ENCODE data around the gene LONP2. TPM values are rescaled to one million over a fixed set of nuclear protein-coding genes. Genes with fewer than 3 reads are reported as not detected.

Gene LONP2
- total and polyA plus RNA-seq, 9 of the 15 experiments (the other 6 are each of a cell fraction or from before 2014, with no cell fraction given), result 8.1 to 41.2 (median 25.6) TPM

DNA sequence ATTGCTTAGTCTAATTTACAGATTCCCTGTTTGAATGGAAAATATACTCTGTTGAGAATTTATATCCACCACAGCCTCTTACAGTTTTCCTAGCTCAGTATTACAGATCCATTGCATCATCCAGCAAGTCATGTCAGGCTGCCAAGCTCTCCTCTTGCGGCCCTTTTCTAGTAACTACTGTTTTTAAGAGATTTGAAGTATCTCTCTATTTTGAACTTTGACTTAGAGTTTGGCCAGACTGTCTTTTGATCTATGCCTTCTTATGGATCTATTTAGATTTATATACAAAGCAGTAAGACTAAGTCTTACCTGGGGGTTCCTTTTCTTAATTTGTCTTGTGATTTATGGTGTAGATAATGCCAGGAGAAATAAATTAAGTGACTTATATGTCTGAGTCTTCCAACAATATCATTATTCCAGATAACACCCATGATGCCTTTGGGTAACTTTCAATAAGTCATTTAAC lies 56.3 kb downstream of the LONP2 start (continued):
- TF ChIP-seq BMI1 (IDR thresholded peaks at IDR 0.05; ENCODE audit: low read length), result no peak
- no peak for TF ChIP-seq SRSF3 (IDR thresholded peaks at IDR 0.05; ENCODE audit: insufficient read depth, low read length)
- no peak for TF ChIP-seq ZNF561 (CRISPR knock-in tag; conservative IDR thresholded peaks at IDR 0.05)
- TF ChIP-seq GTF3C2 (IDR thresholded peaks at IDR 0.05; ENCODE audit: borderline replicate concordance, extremely low read depth, insufficient read length), result no peak
- TF ChIP-seq ZNF76 (CRISPR knock-in tag; IDR thresholded peaks at IDR 0.05; ENCODE audit: borderline replicate concordance), result peak; percentile 78
- TF ChIP-seq RHOXF2B (CRISPR knock-in tag; conservative IDR thresholded peaks at IDR 0.05), result 0 out of 2 replicates have a peak, but pooled peaks have one; percentile 40
- no peak for TF ChIP-seq POLR3A (IDR thresholded peaks at IDR 0.05; ENCODE audit: borderline replicate concordance, extremely low read depth, insufficient read depth, insufficient read length)
- TF ChIP-seq GMEB1 (CRISPR knock-in tag; IDR thresholded peaks at IDR 0.05), result peak; percentile 53
- no peak for TF ChIP-seq ZNF143 (CRISPR knock-in tag; IDR thresholded peaks at IDR 0.05)
- TF ChIP-seq TSC22D4 (tag; IDR thresholded peaks at IDR 0.05), result no peak
- TF ChIP-seq ETV1 (tag; conservative IDR thresholded peaks at IDR 0.05; ENCODE audit: low read depth), result no peak
- no peak for TF ChIP-seq ZNF146 (CRISPR knock-in tag; IDR thresholded peaks at IDR 0.05; ENCODE audit: unreplicated experiment)
- TF ChIP-seq SMAD4 (CRISPR knock-in tag; conservative IDR thresholded peaks at IDR 0.05), result peak; percentile 91
- no peak for TF ChIP-seq RNF2 (IDR thresholded peaks at IDR 0.05)
- peak; percentile 83 for TF ChIP-seq ZNF239 (CRISPR knock-in tag; IDR thresholded peaks at IDR 0.05)
- TF ChIP-seq ZNF263 (CRISPR knock-in tag; IDR thresholded peaks at IDR 0.05; ENCODE audit: borderline replicate concordance), result no peak
- TF ChIP-seq KAT7 (CRISPR knock-in tag; IDR thresholded peaks at IDR 0.05; ENCODE audit: borderline replicate concordance), result no peak
- TF ChIP-seq PTBP1 (IDR thresholded peaks at IDR 0.05; ENCODE audit: low read depth, low read length), result no peak
- TF ChIP-seq BRD9 (IDR thresholded peaks at IDR 0.05; ENCODE audit: low read depth, partially characterized antibody), result peak; percentile 95
- no peak for TF ChIP-seq FOS (IDR thresholded peaks at IDR 0.05; ENCODE audit: extremely low read depth, insufficient read length)
- TF ChIP-seq, protein P1, sequence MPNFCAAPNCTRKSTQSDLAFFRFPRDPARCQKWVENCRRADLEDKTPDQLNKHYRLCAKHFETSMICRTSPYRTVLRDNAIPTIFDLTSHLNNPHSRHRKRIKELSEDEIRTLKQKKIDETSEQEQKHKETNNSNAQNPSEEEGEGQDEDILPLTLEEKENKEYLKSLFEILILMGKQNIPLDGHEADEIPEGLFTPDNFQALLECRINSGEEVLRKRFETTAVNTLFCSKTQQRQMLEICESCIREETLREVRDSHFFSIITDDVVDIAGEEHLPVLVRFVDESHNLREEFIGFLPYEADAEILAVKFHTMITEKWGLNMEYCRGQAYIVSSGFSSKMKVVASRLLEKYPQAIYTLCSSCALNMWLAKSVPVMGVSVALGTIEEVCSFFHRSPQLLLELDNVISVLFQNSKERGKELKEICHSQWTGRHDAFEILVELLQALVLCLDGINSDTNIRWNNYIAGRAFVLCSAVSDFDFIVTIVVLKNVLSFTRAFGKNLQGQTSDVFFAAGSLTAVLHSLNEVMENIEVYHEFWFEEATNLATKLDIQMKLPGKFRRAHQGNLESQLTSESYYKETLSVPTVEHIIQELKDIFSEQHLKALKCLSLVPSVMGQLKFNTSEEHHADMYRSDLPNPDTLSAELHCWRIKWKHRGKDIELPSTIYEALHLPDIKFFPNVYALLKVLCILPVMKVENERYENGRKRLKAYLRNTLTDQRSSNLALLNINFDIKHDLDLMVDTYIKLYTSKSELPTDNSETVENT (CRISPR knock-in tag; IDR thresholded peaks at IDR 0.05), result no peak
- TF ChIP-seq ZNF778 (CRISPR knock-in tag; IDR thresholded peaks at IDR 0.05), result no peak
- no peak for TF ChIP-seq HEY1 (CRISPR knock-in tag; IDR thresholded peaks at IDR 0.05; ENCODE audit: borderline replicate concordance)
